WTC11 (cell line): Measurements from ENCODE around the gene RASIP1. TPM values are rescaled to one million over a fixed set of nuclear protein-coding genes. Genes with fewer than 3 reads are reported as not detected.

Source experiments
- ATF1 ChIP-seq: sonication (generic); formaldehyde crosslinking; IDR thresholded peaks from 2 replicates; pipeline ENCODE4 v1.8.1; 2023; ENCODE audit warnings: mild to moderate bottlenecking, moderate library complexity, missing genetic modification reagents
- CBFB ChIP-seq: sonication (generic); formaldehyde crosslinking; IDR thresholded peaks from 2 replicates; pipeline ENCODE4 v1.8.1; 2022; ENCODE audit warnings: mild to moderate bottlenecking, low read depth, missing genetic modification reagents
- CREB1 ChIP-seq: sonication (generic); formaldehyde crosslinking; IDR thresholded peaks from 2 replicates; pipeline ENCODE4 v1.8.0; 2023; ENCODE audit warnings: mild to moderate bottlenecking, missing genetic modification reagents
- CREM ChIP-seq: sonication (generic); formaldehyde crosslinking; IDR thresholded peaks from 2 replicates; pipeline ENCODE4 v1.8.1; 2022; ENCODE audit warnings: mild to moderate bottlenecking, missing genetic modification reagents, moderate library complexity
- CTCF ChIP-seq: fragments of 200-600 bp; IDR thresholded peaks from 2 replicates; pipeline ENCODE4 v1.8.0; 2022; ENCODE audit warnings: antibody characterized with exemption
- ETV6 ChIP-seq: sonication (generic); formaldehyde crosslinking; IDR thresholded peaks from 2 replicates; pipeline ENCODE4 v1.8.1; 2022; ENCODE audit warnings: mild to moderate bottlenecking, missing genetic modification reagents
- FOXK1 ChIP-seq: sonication (generic); formaldehyde crosslinking; IDR thresholded peaks from 2 replicates; pipeline ENCODE4 v1.8.0; 2022; ENCODE audit warnings: mild to moderate bottlenecking, moderate library complexity, missing genetic modification reagents
- FOXP1 ChIP-seq: sonication (generic); formaldehyde crosslinking; IDR thresholded peaks from 2 replicates; pipeline ENCODE4 v1.8.0; 2022; ENCODE audit warnings: missing genetic modification reagents, mild to moderate bottlenecking, moderate library complexity, borderline replicate concordance
- FOXP4 ChIP-seq: sonication (generic); formaldehyde crosslinking; IDR thresholded peaks from 2 replicates; pipeline ENCODE4 v1.8.0; 2022; ENCODE audit warnings: mild to moderate bottlenecking, missing genetic modification reagents
- GABPB1 ChIP-seq: sonication (generic); formaldehyde crosslinking; IDR thresholded peaks from 2 replicates; pipeline ENCODE4 v1.8.1; 2023; ENCODE audit warnings: mild to moderate bottlenecking, missing genetic modification reagents
- GRHL2 ChIP-seq: fragments of 250-450 bp; sonication (Bioruptor Pico); IDR thresholded peaks from 2 replicates; pipeline ENCODE4 v1.8.0; 2022; ENCODE audit warnings: mild to moderate bottlenecking, moderate library complexity; ENCODE audit not compliant: insufficient replicate concordance, severe bottlenecking
- GTF2I ChIP-seq: fragments of 250-450 bp; sonication (Bioruptor Pico); conservative IDR thresholded peaks from 2 replicates; pipeline ENCODE4 v1.4.0; 2021; ENCODE audit warnings: mild to moderate bottlenecking
- HMGA2 ChIP-seq: fragments of 250-450 bp; sonication (Bioruptor Pico); IDR thresholded peaks from 2 replicates; pipeline ENCODE4 v1.4.0; 2021; ENCODE audit warnings: mild to moderate bottlenecking, moderate library complexity
- KAT7 ChIP-seq: sonication (generic); formaldehyde crosslinking; IDR thresholded peaks from 2 replicates; pipeline ENCODE4 v1.8.1; 2023; ENCODE audit warnings: missing genetic modification reagents, mild to moderate bottlenecking, borderline replicate concordance
- NFE2L1 ChIP-seq: sonication (generic); formaldehyde crosslinking; IDR thresholded peaks from 2 replicates; pipeline ENCODE4 v1.8.1; 2023; ENCODE audit warnings: missing genetic modification reagents
- OVOL2 ChIP-seq: fragments of 250-450 bp; sonication (Bioruptor Pico); IDR thresholded peaks from 2 replicates; pipeline ENCODE4 v1.9.0; 2021; ENCODE audit warnings: mild to moderate bottlenecking, borderline replicate concordance
- SMAD3 ChIP-seq: sonication (generic); formaldehyde crosslinking; IDR thresholded peaks from 2 replicates; pipeline ENCODE4 v1.8.0; 2022; ENCODE audit warnings: missing genetic modification reagents, mild to moderate bottlenecking, borderline replicate concordance
- SP1 ChIP-seq: sonication (generic); formaldehyde crosslinking; conservative IDR thresholded peaks from 2 replicates; pipeline ENCODE4 v1.8.1; 2022; ENCODE audit warnings: missing genetic modification reagents
- ZBTB43 ChIP-seq: sonication (generic); formaldehyde crosslinking; IDR thresholded peaks from 2 replicates; pipeline ENCODE4 v1.8.1; 2023; ENCODE audit warnings: mild to moderate bottlenecking, missing genetic modification reagents
- ZMAT4 ChIP-seq: fragments of 250-450 bp; sonication (Bioruptor Pico); IDR thresholded peaks from 2 replicates; pipeline ENCODE4 v1.9.0; 2021; ENCODE audit warnings: mild to moderate bottlenecking
- ZNF121 ChIP-seq: sonication (generic); formaldehyde crosslinking; IDR thresholded peaks from 2 replicates; pipeline ENCODE4 v1.8.0; 2023; ENCODE audit warnings: missing genetic modification reagents
- ZNF138 ChIP-seq: sonication (generic); formaldehyde crosslinking; conservative IDR thresholded peaks from 2 replicates; pipeline ENCODE4 v1.8.1; 2022; ENCODE audit warnings: mild to moderate bottlenecking, moderate library complexity, missing genetic modification reagents
- ZNF219 ChIP-seq: sonication (generic); formaldehyde crosslinking; IDR thresholded peaks from 2 replicates; pipeline ENCODE4 v1.8.0; 2023; ENCODE audit warnings: missing genetic modification reagents, mild to moderate bottlenecking, borderline replicate concordance
- ZNF317 ChIP-seq: sonication (generic); formaldehyde crosslinking; IDR thresholded peaks from 2 replicates; pipeline ENCODE4 v1.8.1; 2023; ENCODE audit warnings: low read depth, mild to moderate bottlenecking, moderate library complexity, missing genetic modification reagents, borderline replicate concordance
- ZNF396 ChIP-seq: fragments of 250-450 bp; sonication (Bioruptor Pico); IDR thresholded peaks from 2 replicates; pipeline ENCODE4 v1.8.0; 2021; ENCODE audit warnings: mild to moderate bottlenecking, moderate library complexity, borderline replicate concordance
- ZNF416 ChIP-seq: fragments of 250-450 bp; sonication (Bioruptor Pico); IDR thresholded peaks from 2 replicates; pipeline ENCODE4 v1.9.0; 2021; ENCODE audit warnings: mild to moderate bottlenecking, inconsistent platforms
- ZNF671 ChIP-seq: fragments of 250-450 bp; sonication (Bioruptor Pico); IDR thresholded peaks from 2 replicates; pipeline ENCODE4 v1.8.0; 2021; ENCODE audit warnings: mild to moderate bottlenecking
- total RNA-seq: library from RNA; stranded (reverse); gene quantifications from 3 replicates; pipeline ENCODE4 v1.2.3, GENCODE V29; 2021
- TF ChIP-seq, protein P1 (sequence below): sonication (generic); formaldehyde crosslinking; IDR thresholded peaks from 2 replicates; pipeline ENCODE4 v1.8.0; 2022; ENCODE audit warnings: mild to moderate bottlenecking, missing genetic modification reagents
- TF ChIP-seq, protein P2 (sequence below): sonication (generic); formaldehyde crosslinking; IDR thresholded peaks from 2 replicates; pipeline ENCODE4 v1.8.1; 2022; ENCODE audit warnings: low read depth, missing genetic modification reagents, borderline replicate concordance
- TF ChIP-seq, protein P3 (sequence below): sonication (generic); formaldehyde crosslinking; conservative IDR thresholded peaks from 2 replicates; pipeline ENCODE4 v1.8.1; 2023; ENCODE audit warnings: mild to moderate bottlenecking, low read depth, missing genetic modification reagents, moderate library complexity

The RASIP1 gene
- total RNA-seq, 1 experiment from 2014 or later: 4.4 TPM

DNA sequence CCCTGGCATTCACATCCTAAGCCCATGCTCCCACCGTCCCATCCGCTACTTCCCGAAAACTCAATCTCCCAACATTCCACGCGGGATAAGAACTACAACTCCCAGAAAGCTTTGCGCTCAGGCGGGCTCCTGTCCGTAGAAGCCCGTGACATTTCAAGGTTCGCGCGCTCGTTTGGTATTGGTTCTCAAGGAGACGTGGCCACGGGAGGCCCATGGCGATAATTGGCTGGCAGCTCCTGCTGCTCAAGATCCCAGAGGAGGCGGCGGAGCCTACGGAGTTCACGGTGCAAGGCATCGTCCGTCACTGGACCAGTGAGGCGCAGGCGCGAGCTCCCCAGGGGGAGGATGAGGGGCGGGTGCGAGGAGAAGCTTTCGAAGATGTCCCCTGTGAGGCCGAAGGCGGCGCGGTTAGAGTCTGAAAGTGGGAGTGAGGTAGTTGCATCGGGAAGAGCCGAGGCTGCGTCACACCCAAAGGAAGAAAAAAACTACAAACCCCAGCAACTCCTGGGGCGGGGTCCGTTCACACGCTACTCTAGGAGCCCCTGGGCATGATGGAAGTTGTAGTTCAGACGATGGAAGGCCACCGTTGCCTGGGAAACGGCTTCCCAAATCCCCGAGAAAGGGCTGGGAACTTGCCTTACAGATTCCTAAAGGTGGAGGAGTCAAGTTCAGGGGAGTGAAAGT, 19.7 kb downstream of the RASIP1 start (continued):
- TF ChIP-seq GABPB1 (peak; percentile 12; the same call in 1 of the 2 replicates), HMGA2 (CRISPR knock-in tag) (no peak), ZNF121 (CRISPR knock-in tag) (no peak), FOXP1 (no peak), ZNF416 (CRISPR knock-in tag) (no peak), NFE2L1 (CRISPR knock-in tag) (no peak), GTF2I (CRISPR knock-in tag) (no peak), ZNF219 (CRISPR knock-in tag) (no peak), FOXK1 (0 out of 2 replicates have a peak, but pooled peaks have one; percentile 23), CREM (no peak), ZBTB43 (no peak), ZNF396 (CRISPR knock-in tag) (no peak), ETV6 (peak; percentile 26; the same call in 1 of the 2 replicates), CBFB (CRISPR knock-in tag) (no peak), CREB1 (CRISPR knock-in tag) (no peak), SMAD3 (CRISPR knock-in tag) (no peak), ATF1 (no peak), ZNF317 (CRISPR knock-in tag) (no peak), ZNF138 (no peak), KAT7 (CRISPR knock-in tag) (no peak), ZNF671 (CRISPR knock-in tag) (no peak), ZMAT4 (CRISPR knock-in tag) (no peak), OVOL2 (no peak), GRHL2 (CRISPR knock-in tag) (no peak), FOXP4 (CRISPR knock-in tag) (no peak; the same call in 1 of the 2 replicates), SP1 (CRISPR knock-in tag) (no peak), CTCF (no peak)
- TF ChIP-seq, protein P1, sequence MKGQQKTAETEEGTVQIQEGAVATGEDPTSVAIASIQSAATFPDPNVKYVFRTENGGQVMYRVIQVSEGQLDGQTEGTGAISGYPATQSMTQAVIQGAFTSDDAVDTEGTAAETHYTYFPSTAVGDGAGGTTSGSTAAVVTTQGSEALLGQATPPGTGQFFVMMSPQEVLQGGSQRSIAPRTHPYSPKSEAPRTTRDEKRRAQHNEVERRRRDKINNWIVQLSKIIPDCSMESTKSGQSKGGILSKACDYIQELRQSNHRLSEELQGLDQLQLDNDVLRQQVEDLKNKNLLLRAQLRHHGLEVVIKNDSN (CRISPR knock-in tag): peak; percentile 77; the same call in 1 of the 2 replicates
- TF ChIP-seq, protein P2, sequence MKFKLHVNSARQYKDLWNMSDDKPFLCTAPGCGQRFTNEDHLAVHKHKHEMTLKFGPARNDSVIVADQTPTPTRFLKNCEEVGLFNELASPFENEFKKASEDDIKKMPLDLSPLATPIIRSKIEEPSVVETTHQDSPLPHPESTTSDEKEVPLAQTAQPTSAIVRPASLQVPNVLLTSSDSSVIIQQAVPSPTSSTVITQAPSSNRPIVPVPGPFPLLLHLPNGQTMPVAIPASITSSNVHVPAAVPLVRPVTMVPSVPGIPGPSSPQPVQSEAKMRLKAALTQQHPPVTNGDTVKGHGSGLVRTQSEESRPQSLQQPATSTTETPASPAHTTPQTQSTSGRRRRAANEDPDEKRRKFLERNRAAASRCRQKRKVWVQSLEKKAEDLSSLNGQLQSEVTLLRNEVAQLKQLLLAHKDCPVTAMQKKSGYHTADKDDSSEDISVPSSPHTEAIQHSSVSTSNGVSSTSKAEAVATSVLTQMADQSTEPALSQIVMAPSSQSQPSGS (CRISPR knock-in tag): no peak
- TF ChIP-seq, protein P3, sequence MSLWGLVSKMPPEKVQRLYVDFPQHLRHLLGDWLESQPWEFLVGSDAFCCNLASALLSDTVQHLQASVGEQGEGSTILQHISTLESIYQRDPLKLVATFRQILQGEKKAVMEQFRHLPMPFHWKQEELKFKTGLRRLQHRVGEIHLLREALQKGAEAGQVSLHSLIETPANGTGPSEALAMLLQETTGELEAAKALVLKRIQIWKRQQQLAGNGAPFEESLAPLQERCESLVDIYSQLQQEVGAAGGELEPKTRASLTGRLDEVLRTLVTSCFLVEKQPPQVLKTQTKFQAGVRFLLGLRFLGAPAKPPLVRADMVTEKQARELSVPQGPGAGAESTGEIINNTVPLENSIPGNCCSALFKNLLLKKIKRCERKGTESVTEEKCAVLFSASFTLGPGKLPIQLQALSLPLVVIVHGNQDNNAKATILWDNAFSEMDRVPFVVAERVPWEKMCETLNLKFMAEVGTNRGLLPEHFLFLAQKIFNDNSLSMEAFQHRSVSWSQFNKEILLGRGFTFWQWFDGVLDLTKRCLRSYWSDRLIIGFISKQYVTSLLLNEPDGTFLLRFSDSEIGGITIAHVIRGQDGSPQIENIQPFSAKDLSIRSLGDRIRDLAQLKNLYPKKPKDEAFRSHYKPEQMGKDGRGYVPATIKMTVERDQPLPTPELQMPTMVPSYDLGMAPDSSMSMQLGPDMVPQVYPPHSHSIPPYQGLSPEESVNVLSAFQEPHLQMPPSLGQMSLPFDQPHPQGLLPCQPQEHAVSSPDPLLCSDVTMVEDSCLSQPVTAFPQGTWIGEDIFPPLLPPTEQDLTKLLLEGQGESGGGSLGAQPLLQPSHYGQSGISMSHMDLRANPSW (CRISPR knock-in tag): no peak
